Fibroblast of the aortic adventitia (primary cell): Measurements from ENCODE around the gene SPC24. TPM values are rescaled to one million over a fixed set of nuclear protein-coding genes. Genes with fewer than 3 reads are reported as not detected.

Source experiments
- DNase-seq: peaks from one replicate; pipeline ENCODE4 v3.0.0-alpha.2; 2010; ENCODE audit warnings: low read depth
- H3K4me3 ChIP-seq: 2 replicates; pipeline ENCODE4 v1.5.1; 2011; ENCODE audit warnings: low read depth, mild to moderate bottlenecking, control low read depth, low read length, moderate library complexity
- CTCF ChIP-seq: IDR thresholded peaks from 2 replicates; pipeline ENCODE4 v1.5.1; 2011; ENCODE audit warnings: mild to moderate bottlenecking, low read length, control low read depth, inconsistent platforms; ENCODE audit not compliant: insufficient read depth
- total RNA-seq: library from RNA; depleted of rRNA; stranded (reverse); fragments of >200 nt; gene quantifications from 2 replicates; pipeline ENCODE4 v1.2.3, GENCODE V29; 2012; ENCODE audit warnings: low replicate concordance

Gene SPC24
- total RNA-seq = 8.9 and 49.0 TPM in 2 replicates

- no peak for TF ChIP-seq CTCF
- peak within 1 kb of the TSS; percentile 91 for H3K4me3 ChIP-seq
- peak; percentile 99 for DNase-seq
Observed at GRCh38 chr19:11155373-11156120, at the start of gene SPC24. Gene SPC24 (minus strand): TSS chr19:11155782. CDS start chr19:11155776, 6 bp downstream.

- H3K4me3 ChIP-seq = no peak overlapping the region
- no peak for TF ChIP-seq CTCF
- no peak for DNase-seq
Observed at GRCh38 chr19:11204943-11205349, 49.4 kb upstream of the SPC24 start.

- TF ChIP-seq CTCF = no peak
- H3K4me3 ChIP-seq = no peak overlapping the region
- DNase-seq = no peak
Observed at GRCh38 chr19:11204076-11204602, 48.6 kb upstream of the SPC24 start.

- no peak overlapping the region for H3K4me3 ChIP-seq
- DNase-seq = peak; percentile 91
- peak; percentile 93 for TF ChIP-seq CTCF
Observed at GRCh38 chr19:11203194-11204075, 47.9 kb upstream of the SPC24 start.

- no peak for DNase-seq
- TF ChIP-seq CTCF = no peak
- no peak overlapping the region for H3K4me3 ChIP-seq
Observed at GRCh38 chr19:11202488-11203193, 47.1 kb upstream of the SPC24 start.

GRCh38 chr19:11201791-11202190 lies 46.2 kb upstream of the SPC24 start:
- no peak for DNase-seq
- no peak overlapping the region for H3K4me3 ChIP-seq
- TF ChIP-seq CTCF = no peak
